HG03039 (cell line): Measurements from ENCODE around the gene PAIP2.
A peak's percentile ranks its signal among the peaks of the same experiment; 100 is the strongest.

Experiments
- ATAC-seq: cut with Tn5 transposase; IDR thresholded peaks from one replicate; pipeline ENCODE4 v1.9.1; 2021; ENCODE audit warnings: mild to moderate bottlenecking, moderate library complexity; ENCODE audit not compliant: unreplicated experiment

The PAIP2 gene

GRCh38 chr5:139391570-139392323, 50.1 kb downstream of the PAIP2 start:
- ATAC-seq = no peak

GRCh38 chr5:139392324-139392677, 50.6 kb downstream of the PAIP2 start:
- ATAC-seq = no peak

GRCh38 chr5:139392678-139393496, 51.2 kb downstream of the PAIP2 start:
- peak; percentile 45 for ATAC-seq

GRCh38 chr5:139393497-139394122, 52.0 kb downstream of the PAIP2 start:
- ATAC-seq = no peak

GRCh38 chr5:139394123-139394653, 52.5 kb downstream of the PAIP2 start:
- ATAC-seq = no peak

GRCh38 chr5:139394654-139395566, 53.3 kb downstream of the PAIP2 start, which contains the start of gene PROB1:
TSS of gene PROB1 (minus strand) at chr5:139395104. CDS start at chr5:139395081, 23 bp downstream.
- ATAC-seq = no peak

- no peak for ATAC-seq
Measured at GRCh38 chr5:139395844-139396640, 54.4 kb downstream of the PAIP2 start.

- ATAC-seq = no peak
Measured at GRCh38 chr5:139396691-139397090, 55.0 kb downstream of the PAIP2 start.

GRCh38 chr5:139397921-139398320, 56.3 kb downstream of the PAIP2 start:
- no peak for ATAC-seq

GRCh38 chr5:139399501-139400121, 58.0 kb downstream of the PAIP2 start:
- peak; percentile 34 for ATAC-seq

- no peak for ATAC-seq
Measured at GRCh38 chr5:139401546-139401945, 59.9 kb downstream of the PAIP2 start.

GRCh38 chr5:139402561-139403158, 61.0 kb downstream of the PAIP2 start:
- ATAC-seq = no peak

- ATAC-seq = no peak
Measured at GRCh38 chr5:139403418-139403786, 61.7 kb downstream of the PAIP2 start.

- peak; percentile 71 for ATAC-seq
Measured at GRCh38 chr5:139403787-139404483, 62.3 kb downstream of the PAIP2 start, which contains the start of gene SPATA24. TSS of gene SPATA24 (minus strand) at chr5:139404089. CDS start at chr5:139404060, 29 bp downstream.

- no peak for ATAC-seq
Measured at GRCh38 chr5:139404484-139404840, 62.8 kb downstream of the PAIP2 start.

GRCh38 chr5:139406963-139407362, 65.3 kb downstream of the PAIP2 start:
- ATAC-seq = no peak

GRCh38 chr5:139407517-139407916, 65.9 kb downstream of the PAIP2 start:
- ATAC-seq = no peak

- ATAC-seq = no peak
Measured at GRCh38 chr5:139408191-139408590, 66.5 kb downstream of the PAIP2 start.
